Suprapubic skin (tissue), 3 donors: ENCODE results near the gene RHEX.
"Not testable (repeated sequence)": the region's sequence is repeated elsewhere in the genome, so short reads cannot be mapped to it uniquely, and the experiment has no call there.

ENCODE experiments used
- POLR2AphosphoS5 ChIP-seq, 3 donors: sonication (generic); formaldehyde crosslinking; IDR thresholded peaks; one replicate each; pipeline ENCODE4 v1.6.1; 2017; ENCODE audit warnings: antibody characterized with exemption in 3 of 3
- TF ChIP-seq, protein P1 (sequence below), 2 donors: fragments of 200-600 bp in 1 of 2; fragments of 450-650 bp in 1 of 2; sonication (generic) in 1 of 2; IDR thresholded peaks; one replicate each; pipeline ENCODE4 v1.5.1; 2016 to 2019; ENCODE audit warnings: antibody characterized with exemption in 2 of 2, mild to moderate bottlenecking in 1 of 2, moderate library complexity in 1 of 2

DNA sequence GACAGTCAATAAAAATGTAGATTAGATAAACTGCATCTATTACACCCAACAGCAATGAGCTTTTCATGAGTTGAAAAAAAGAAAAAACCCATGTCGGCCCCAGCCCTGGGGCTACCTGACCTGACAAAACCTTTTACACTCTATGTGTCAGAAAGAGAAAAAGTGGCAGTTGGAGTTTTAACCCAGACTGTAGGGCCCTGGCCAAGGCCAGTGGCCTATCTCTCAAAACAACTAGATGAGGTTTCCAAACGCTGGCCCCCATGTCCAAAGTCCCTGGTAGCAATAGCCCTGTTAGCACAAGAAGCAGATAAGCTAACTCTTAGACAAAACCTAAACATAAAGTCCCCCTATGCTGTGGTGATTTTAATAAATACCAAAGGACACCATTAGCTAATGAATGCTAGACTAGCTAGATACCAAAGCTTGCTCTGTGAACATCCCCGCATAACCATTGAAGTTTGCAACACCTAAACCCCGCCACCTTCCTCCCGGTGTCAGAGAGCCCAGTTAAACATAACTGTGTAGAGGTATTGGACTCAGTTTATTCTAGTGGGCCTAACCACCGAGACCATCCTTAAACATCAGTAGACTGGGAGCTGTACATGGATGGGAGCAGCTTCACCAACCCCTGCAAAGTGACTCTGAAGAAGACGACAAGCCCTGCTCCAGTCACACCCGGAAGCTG is 2.8 kb downstream of the RHEX start:
- TF ChIP-seq POLR2AphosphoS5 (IDR thresholded peaks at IDR 0.05) = not testable (repeated sequence)
- TF ChIP-seq, protein P1, sequence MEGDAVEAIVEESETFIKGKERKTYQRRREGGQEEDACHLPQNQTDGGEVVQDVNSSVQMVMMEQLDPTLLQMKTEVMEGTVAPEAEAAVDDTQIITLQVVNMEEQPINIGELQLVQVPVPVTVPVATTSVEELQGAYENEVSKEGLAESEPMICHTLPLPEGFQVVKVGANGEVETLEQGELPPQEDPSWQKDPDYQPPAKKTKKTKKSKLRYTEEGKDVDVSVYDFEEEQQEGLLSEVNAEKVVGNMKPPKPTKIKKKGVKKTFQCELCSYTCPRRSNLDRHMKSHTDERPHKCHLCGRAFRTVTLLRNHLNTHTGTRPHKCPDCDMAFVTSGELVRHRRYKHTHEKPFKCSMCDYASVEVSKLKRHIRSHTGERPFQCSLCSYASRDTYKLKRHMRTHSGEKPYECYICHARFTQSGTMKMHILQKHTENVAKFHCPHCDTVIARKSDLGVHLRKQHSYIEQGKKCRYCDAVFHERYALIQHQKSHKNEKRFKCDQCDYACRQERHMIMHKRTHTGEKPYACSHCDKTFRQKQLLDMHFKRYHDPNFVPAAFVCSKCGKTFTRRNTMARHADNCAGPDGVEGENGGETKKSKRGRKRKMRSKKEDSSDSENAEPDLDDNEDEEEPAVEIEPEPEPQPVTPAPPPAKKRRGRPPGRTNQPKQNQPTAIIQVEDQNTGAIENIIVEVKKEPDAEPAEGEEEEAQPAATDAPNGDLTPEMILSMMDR (IDR thresholded peaks at IDR 0.05) = not testable (repeated sequence)
